Stimulated activated CD8-positive, alpha-beta memory T cell treated with anti-CD3 and anti-CD28 coated beads, Interleukin-12 subunit alpha, Interleukin-12 subunit beta, amount 100 ng/mL, for 4 hours (primary cell): ENCODE measurements around the gene KLHL30.

Experiments
- DNase-seq: peaks from one replicate; pipeline ENCODE4 v3.0.0-alpha.2; 2020; ENCODE audit warnings: low read depth

The KLHL30 gene

DNA sequence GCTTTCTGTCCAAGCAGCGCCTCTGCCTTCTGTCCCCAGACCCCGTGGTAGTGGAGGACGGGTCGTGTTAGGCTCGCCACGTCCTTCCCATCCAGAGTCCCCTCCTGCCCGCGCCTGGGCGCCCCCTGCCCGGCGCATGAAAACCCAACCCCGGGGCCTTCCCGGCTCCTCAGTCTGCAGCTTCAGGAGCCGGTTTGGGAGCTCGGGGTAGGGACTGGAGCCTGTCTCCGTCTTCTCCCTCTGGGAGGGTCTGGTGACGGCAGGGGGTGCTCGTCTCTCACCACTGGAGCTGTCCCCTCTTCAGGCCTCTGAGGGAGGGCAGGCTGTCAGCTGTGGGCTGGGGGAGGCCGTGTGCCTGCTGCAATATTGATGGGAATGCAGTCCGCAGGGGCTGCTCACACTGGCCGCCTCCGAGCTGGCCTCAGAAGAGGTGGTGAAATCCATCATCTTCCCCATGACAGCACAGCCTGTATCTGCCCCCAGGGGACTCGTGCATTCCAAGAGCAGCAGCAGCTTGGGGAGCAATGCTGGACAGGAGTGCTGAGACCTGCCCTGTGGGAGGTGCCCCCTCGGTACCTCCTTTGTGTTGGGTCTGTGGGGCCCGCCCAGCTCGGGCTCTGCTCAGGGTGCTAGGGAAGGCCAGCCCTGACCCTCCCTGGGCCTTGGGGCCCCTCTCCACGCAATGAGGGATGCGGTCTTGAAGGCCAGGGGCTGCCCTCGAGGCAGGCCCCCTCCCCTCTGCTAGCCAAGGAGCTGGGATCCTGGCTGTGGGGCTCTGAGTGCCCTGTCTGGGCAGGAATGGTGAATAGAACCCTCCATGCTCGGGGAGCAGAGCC, 17.8 kb upstream of the KLHL30 start:
- DNase-seq = no peak

DNA sequence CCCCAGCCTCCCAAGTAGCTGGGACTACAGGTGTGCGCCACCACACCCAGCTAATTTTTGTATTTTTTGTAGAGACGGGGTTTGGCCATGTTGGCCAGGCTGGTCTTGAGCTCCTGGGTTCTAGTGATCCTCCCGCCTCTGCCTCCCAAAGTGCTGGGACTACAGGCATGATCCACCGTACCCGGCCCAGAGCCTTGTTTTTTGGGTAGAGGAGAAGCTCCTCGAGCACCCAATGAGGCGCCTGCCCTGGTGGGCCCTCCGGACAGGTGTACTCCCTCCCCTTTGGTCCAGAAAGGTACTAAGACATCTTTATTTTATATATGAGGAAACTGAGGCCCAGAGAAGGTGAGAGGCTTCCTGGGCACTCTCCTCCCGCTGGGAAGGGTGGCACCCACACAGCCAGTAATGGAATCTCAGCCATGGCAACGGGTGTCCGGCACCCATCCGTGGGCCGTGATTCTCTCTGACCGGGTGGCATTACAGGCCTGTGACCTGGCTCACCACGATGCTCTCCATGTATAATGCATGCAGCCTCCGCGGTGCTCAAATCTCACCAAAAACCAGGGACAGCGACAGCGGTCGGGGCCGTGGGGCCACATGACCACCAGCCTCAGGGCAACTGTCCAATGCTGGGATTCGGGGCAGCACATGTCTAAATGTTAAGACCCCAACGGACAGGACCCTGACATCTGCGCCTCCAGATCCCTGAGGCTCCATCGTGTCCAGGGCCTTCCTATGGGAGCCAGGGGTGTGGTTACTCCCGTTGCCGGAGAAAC, 16.8 kb upstream of the KLHL30 start:
- no peak for DNase-seq

DNA sequence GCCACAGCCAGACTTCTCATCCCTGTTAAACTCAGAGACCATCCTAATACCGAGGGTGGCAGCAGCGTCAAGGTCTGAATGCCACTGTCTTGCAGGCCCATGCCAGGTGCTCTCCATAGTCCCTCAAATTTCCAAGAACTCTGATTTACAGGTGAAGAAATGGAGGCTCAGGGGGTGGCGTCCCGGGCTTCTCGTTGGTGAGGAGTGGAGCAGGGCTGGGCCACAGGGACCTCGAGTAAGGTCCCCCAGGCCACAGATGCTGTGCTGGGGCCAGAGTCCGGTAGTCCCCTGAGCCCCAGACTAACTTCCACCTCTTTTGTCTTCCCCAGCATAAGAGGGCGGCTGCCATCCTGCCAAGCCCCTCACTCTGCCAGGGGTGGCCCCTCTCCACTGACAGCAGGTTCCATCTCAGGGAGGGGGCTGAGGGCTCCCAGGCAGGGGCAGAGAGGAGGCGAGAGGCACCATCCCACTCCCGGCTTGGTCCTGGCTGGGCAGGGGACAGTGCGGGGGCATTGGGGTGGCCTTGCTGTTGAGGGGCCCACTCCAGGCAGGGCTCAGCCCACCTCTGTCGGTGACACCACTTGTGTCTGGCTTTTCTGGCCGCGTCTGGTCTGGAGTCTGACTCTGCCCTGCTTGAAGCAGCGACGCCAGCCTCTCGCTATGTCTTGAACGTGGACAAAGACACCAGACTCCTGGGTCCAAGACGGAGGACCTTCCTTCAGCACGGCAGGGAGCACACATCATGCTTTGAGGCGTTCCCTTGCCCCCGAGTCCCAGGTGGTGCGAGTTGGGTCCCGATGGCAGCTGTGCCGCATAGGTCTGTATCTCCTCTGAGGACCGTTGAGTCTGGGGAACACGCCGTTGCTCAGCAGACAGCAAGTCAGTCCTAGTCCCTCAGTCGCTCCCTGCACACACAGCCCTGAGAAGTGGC, 15.9 kb upstream of the KLHL30 start:
- no peak for DNase-seq

DNA sequence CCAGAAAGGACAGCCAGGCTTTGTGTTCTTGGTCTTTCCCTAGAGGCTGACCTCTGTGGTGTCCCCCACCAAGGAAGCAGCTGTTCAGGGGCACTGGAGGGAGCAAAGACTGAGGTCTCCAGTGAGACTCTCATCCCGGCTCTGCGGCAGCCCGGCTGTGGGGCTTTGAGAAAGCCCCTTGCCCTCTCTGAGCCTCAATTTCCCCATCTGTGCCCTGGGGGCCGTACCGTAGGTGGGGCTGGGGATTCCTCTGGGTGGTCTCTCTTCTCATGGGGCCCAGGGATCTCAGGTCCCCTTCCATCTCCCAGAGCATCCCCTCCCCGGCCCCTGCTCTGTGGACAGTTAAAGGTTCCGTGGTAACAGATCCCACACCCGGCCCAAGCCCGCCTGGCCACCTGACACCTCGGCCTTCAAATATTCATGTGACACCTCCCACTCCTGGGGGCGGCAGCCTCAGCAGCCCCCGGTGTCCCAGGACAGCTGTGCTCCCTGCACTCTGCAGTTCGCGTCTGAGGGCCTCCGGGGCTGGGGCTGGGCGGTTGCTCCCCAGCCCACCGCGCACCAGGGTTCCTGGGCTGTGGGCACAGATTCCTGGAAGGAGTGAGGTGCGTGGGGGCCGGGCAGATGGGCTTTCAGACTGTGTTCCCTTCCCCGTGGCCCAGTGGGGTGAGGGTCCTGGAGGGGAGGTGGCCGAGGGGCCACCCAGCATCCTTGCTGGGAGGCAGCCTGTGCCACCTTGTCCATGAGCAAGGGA, 15.1 kb upstream of the KLHL30 start:
- DNase-seq = no peak

DNA sequence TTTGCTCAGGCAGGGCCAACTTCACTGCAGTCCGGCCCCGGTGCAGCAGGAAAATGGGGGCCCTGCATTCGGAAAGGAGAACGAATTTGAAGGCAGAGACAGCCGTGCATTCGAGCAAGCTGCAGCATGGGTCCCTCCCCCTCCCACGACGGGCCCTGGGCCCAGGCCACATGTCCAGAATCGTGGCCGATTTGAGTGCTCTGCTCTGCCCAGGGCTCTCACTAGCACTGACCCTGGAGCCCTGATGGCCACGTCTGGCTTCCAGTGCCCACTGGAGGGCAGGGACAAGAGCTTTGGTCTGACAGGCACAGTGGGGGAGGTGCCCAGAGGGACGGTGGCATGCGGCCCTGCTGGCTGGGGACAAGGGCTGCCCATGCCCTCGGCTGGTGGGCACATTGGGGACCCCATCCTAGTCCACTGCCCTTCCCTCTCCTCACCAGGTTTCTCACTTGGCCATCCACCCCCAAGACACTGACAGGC, 14.4 kb upstream of the KLHL30 start:
- no peak for DNase-seq

DNA sequence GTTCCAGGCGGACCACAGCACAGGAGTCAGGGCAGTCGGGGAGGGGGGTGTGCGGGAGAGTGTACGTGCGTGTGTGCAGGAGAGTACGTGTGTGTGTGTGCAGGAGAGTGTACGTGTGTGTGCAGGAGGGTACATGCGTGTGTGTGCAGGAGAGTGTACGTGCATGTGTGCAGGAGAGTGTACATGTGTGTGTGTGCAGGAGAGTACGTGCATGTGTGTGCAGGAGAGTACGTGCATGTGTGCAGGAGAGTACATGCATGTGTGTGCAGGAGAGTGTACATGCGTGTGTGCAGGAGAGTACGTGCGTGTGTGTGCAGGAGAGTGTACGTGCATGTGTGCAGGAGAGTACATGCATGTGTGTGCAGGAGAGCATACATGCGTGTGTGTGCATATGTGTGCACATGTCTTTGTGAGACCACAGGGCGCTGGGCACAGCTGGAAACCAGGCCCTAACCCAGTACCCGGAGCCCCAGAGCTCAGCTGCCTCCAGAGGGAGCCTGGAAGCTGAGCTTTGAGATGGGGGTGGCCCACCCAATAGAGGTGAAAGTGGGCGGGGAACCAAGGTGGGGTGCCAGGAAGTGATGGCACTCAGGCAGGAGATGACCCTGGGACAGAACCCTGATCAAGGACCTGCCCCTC, 13.9 kb upstream of the KLHL30 start:
- DNase-seq = no peak

DNA sequence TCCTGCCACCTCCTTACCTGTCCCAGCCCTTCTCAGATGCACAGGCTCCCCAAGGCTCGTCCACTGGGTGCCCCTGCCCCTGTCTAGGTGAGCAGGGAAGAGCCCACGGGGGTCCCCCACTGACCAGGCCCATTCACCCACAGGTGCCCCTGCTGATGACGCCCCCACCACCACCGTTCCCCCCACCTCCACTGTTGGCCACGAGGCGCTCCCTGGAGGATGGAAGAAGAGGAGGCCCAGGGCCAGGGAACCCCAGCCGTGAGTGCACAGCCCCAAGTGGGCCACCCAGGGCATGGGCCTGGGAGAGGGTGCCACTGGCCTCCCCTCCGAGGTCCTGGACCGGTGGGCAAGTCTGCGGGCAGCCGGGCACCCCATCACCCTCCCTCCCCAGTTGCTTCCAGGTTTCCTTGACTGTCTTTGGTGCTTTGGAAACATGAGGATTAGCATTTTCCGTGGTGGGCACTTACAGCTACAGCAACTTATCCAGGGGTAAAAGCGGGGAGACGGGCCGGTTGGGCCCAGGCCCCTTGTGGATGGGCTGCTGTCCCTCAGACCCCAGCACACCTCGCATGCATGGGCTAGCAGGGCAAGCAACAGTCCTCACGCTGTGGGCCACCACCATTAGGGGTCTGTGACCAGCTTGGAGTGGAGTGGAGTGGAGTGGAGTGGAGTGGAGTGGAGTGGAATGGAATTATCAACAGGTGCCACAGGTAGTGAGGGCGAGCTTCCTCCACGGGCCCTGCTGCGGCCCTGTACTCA, 13.2 kb upstream of the KLHL30 start:
- no peak for DNase-seq

DNA sequence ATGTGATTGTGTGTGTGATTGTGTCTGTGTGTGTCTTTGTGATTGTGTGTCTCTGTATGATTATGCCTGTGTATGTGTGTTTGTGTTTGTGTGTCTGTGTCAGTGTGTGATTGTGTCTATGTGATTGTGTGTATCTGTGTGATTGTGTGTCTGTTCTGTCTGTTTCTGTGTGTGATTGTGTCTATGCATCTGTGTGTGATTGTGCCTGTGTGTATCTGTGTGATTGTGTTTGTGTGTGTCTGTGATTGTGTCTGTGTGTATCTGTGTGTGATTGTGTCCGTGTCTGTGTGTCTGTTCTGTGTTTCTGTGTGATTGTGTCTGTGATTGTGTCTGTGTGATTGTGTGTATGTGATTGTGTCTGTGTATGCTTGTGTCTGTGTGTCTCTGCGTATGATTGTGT, 12.1 kb upstream of the KLHL30 start:
- DNase-seq = no peak

DNA sequence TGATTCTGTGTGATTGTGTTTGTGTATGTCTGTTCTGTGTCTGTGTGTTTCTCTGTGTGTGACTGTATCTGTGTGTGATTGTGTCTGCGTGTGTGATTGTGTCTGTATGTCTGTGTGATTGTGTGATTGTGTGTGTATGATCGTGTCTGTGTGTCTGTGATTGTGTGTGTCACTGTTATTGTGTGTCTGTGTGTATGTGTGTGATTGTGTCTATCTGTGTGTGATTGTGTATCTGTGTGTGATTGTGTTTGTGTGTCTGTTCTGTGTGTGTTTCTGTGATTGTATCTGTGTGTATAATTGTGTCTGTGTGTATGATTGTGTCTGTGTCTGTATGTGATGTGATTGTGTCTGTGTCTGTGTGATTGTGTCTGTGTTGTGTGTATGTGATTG, 11.7 kb upstream of the KLHL30 start:
- DNase-seq = no peak

DNA sequence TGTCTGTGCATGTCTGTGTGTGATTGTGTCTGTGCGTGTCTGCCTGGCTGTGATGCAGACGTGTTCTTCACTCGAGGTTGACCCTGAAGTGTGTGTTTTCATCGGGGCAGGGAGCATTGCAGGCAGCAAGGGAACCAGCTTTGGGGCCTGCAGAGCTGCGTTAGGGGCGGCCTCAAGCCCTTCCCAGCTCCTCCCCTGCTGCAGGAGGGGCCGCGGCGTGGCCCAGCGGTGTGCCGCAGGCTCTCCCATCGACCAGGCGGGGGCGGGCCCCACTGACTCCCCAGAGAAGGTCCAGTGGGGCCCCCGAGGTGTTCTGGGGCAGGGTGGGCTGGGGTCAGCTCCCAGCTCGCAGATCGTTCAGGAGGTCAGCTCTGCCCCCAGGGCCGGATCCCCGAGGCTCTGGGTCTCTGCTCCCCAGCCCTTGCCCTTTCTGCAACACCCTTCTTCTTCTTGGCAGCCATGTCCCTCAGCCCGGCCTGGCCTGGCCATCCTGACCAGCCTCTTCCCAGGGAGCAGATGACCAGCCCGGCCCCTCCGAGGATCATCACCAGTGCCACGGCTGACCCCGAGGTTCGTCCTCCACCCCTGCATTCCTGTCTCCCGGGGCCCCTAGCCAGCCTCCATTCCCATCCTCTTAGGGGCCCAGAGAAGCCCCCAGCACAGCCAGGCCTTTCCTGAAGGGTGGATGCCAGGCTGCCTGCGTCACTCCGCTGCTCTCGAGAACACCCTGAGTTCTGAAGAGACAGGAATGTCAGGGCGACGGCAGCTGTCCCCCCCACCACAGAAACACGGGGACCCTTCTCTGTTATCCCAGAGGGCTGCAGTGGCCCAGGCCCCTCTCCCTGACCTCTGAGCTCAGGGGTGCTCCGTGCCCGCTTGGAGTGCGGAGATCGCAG, 11.1 kb upstream of the KLHL30 start:
- DNase-seq = no peak

DNA sequence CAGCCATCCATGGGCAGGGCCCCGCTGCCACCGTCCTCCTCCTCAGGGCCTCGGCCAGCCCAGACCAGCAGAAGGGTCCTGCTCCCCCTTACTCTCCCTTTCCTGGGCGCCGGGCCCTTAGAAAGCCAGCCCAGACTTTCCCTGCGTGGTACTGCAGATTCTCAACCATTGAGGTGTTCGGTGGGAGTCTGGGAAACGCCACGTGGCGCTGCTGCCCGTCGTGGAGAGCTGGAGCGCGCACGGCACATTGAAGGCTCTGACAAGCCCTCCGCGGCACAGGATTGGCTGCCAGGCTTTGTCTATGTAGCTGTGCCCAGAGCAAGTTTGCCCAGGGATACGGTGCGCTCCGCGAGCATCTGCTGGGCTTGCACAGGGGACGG, 10.4 kb upstream of the KLHL30 start:
- DNase-seq = no peak

DNA sequence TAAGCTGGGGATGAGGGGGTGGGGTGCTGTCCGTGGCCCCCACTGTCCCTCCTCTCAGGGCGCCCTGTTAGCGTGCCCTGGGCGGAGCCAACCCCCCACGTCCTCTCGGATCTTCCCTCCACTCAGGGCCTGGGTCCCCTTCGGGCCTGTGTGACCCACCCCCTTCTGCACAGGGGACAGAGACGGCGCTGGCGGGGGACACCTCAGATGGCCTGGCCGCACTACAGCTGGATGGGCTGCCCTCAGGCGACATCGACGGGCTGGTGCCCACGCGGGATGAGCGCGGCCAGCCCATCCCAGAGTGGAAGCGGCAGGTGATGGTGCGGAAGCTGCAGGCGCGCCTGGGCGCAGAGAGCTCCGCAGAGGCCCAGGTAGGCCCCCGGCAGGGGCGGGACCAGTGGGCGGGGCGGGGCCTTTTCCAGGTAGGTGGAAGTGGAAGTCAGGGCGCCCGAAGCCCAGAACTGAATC, 9.9 kb upstream of the KLHL30 start:
- DNase-seq = no peak

DNA sequence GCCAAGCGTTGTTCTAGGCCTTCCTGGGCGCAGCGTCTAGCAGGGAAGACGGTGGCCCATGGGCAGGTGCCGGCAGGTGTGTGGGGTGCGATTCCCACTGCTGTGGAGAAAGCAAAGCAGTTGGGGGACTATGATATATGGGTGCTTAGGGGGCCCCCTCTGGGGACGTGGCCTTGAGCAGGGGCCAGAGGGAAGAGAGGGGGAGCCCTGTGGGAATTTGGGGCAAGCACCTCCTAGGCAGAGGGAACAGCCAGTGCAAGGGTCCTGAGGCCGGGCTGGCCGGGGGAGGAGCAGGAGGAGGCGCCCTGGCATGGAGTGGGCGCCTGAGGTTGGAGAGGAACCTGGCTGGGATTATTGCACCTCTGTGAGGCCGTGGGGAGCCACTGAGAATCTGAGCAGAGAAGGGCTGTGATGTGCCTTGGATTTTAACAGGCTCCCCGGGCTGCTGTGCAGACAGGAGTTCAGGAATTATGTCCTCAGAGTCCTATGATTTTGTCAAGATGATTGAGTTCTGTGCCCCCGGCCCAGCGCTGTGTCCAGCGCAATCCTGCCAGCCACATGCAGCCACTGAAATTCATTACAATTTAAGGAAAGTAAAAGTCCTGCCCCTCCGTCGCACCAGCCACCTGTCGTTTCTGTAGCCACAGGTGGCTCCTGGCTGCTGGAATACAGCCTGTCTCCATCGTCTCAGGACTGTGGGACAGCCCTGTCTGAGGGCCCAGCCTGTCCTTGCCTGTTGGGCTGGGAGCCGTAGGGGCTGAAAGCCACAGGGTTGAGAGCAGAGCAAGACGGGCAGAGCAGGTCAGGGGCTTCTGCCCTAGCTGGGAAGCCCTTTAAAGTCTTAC, 9.1 kb upstream of the KLHL30 start:
- no peak for DNase-seq

DNA sequence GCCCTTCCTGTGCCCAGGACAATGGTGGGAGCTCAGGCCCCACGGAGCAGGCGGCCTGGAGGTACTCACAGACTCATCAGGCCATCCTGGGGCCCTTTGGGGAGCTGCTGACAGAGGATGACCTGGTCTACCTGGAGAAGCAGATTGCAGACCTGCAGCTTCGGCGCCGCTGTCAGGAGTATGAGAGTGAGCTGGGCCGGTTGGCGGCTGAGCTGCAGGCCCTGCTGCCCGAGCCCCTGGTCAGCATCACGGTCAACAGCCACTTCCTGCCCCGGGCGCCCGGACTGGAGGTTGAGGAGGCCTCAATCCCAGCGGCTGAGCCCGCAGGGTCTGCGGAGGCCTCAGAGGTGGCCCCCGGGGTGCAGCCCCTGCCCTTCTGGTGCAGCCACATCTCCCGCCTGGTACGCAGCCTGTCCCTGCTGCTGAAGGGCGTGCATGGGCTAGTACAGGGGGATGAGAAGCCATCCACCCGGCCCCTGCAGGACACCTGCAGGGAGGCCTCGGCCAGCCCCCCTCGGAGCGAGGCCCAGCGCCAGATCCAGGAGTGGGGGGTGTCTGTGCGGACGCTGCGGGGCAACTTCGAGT, 8.3 kb upstream of the KLHL30 start:
- DNase-seq = no peak

DNA sequence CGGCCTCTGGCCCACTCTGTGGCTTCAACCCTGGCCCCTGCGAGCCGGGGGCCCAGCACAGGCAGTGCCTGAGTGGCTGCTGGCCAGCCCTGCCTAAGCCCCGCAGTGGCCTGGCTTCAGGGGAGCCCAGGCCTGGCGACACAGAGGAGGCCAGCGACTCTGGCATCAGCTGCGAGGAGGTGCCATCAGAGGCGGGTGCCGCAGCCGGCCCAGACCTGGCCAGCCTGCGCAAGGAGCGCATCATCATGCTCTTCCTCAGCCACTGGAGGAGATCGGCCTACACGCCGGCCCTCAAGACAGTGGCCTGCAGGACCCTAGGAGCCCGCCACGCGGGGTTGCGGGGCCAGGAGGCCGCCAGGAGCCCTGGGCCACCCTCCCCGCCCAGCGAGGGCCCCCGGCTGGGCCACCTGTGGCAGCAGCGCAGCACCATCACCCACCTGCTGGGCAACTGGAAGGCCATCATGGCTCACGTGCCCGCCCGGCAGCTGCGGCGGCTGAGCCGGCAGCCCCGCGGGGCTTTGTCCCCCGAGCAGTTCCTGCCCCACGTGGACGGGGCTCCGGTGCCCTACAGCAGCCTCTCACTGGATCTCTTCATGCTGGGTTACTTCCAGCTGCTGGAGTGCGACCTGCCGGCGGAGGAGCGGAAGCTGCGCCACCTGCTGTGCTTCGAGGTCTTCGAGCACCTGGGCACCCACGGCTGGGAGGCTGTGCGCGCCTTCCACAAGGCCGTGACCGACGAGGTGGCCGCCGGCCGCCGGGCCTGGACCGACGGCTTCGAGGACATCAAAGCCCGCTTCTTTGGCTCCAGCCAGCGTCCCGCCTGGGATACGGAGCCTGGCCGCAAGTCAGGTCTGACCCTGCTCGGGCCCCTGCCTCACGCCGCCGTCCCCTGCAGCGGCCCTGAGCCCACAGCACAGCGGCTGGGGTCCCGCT, 7.5 kb upstream of the KLHL30 start:
- no peak for DNase-seq

DNA sequence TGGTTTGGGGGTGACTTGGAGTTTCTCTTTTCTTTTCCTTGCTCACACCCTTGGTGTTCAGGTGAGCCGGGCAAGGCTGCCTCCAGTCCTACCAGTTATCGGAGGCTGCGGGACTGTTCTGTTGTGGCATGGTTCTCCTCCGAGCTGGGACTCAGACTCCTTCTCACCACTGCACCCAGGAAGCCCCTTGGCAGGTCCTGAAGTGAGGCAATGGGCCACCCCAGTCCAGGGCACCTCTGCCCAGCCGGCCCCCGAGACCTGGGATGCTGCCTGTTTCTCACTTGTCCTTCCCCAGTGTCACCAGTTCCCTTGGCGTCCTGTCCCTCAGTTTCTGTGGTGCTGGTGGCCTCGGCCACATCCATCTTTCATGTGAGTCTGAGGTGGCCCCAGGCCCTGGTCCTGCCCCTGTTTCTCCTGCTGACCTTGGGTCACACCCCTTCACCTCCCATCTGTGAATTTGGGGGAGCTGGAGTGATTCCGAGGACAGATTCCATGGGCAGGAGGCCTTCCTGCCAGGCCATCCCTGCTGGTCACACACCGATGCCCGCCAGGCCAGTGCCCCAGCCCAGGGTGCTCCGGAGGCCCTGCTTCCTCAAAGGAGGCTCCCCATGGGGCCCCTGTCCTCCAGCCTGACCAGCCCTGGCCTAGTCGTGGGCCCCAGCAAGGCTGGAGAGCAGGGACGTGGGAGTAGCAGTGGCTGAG, 6.6 kb upstream of the KLHL30 start:
- no peak for DNase-seq
